Measurements from ENCODE around the gene PKD2L1. TPM values are rescaled to one million over a fixed set of nuclear protein-coding genes. Genes with fewer than 3 reads are reported as not detected.

The PKD2L1 gene

DNA sequence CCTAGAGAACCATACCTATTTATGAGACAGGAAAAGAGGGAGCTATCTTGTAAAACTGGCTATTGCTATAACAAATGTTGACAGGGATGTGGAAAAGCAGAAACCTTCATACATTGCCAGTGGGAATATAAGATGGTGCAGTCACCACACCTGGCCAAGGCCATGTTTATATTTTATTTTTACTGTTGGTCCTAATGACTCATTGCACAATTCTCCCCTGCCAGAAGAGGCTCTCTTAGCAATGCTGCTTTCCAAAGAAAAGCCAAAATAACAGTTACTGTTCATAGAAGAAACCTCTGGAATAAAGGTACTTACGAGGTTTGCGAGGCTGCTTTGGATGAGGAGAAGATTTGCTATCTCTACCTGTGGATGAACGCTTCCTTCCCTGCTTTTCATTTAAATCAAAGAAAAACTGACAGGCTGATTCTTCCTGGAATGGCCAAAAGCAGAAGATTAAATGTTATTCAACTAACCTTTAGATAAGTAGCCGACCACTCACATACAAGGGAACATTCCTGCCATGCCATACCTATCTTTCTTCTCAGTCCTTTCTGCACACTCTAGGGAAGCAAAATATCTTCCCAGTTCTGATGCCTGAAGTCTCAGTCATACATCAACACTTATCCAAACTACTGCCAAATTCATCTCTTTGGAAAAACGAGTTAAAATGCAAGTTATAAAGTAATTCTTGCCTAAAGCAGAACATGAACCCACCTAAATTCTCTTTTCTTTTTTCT lies 84.4 kb downstream of the PKD2L1 start:
- no peaks in the 10 kb centered on the region for H3K27me3 ChIP-seq (ENCODE audit: control insufficient read depth in 3 of 3, insufficient read depth in 3 of 3, low read depth in 1 of 3, low read length in 3 of 3)
- H2AFZ ChIP-seq (ENCODE audit: low read length): no peak overlapping the region
- no peak overlapping the region for H3K9ac ChIP-seq (ENCODE audit: low read depth, low read length, poor library complexity)
- H3K79me1 ChIP-seq (ENCODE audit: low read depth, low read length): peaks cover 2% of the 10 kb centered on the region
- no peak overlapping the region for H2BK120ac ChIP-seq (ENCODE audit: low read depth, low read length)
- no peaks in the 10 kb centered on the region for H3K4me1 ChIP-seq (ENCODE audit: control insufficient read depth in 2 of 2, insufficient read depth in 1 of 2, low read depth in 1 of 2, low read length in 2 of 2)
- no peak overlapping the region for H2AK5ac ChIP-seq (ENCODE audit: low read depth, low read length)
- H2BK15ac ChIP-seq (ENCODE audit: low read length): no peak overlapping the region
- H3K9me3 ChIP-seq (replicated peaks in 1 of 2; ENCODE audit: control insufficient read depth in 2 of 2, insufficient read depth in 1 of 2, low read depth in 1 of 2, low read length in 2 of 2): no peaks in the 10 kb centered on the region
- no peak overlapping the region for H2BK12ac ChIP-seq (ENCODE audit: low read length)
- H2BK5ac ChIP-seq (ENCODE audit: low read length): no peak overlapping the region
- no peak for DNase-seq (ENCODE audit: low spot score)
- H4K8ac ChIP-seq (ENCODE audit: low read depth, low read length): no peak overlapping the region
- H3K23ac ChIP-seq (ENCODE audit: low read depth, low read length, poor library complexity): no peak overlapping the region
- peaks cover 20 to 89% of the 10 kb centered on the region in 2 donors for H3K36me3 ChIP-seq (replicated peaks in 1 of 2; ENCODE audit: control insufficient read depth in 2 of 2, insufficient read depth in 2 of 2, low read length in 2 of 2)
- no peak overlapping the region for H3K4me2 ChIP-seq (ENCODE audit: insufficient read depth, low read length, poor library complexity, severe bottlenecking)
- H3K4ac ChIP-seq (ENCODE audit: low read length): no peak overlapping the region
- H3K27ac ChIP-seq (replicated peaks; ENCODE audit: low read length): no peak overlapping the region
- no peak overlapping the region for H3K4me3 ChIP-seq (ENCODE audit: low read length in 2 of 2)
- no peak overlapping the region for H3K18ac ChIP-seq (ENCODE audit: low read length)
- no CpG with 5 or more reads among the region's 5 CpGs for WGBS, 2 donors (ENCODE audit: extremely low coverage in 2 of 2, insufficient read length in 2 of 2, insufficient replicate concordance in 1 of 2)
- no peak overlapping the region for H4K91ac ChIP-seq (ENCODE audit: low read depth, low read length, poor library complexity)
- no peak overlapping the region for H3K14ac ChIP-seq (ENCODE audit: low read length)

GRCh38 chr10:100239851-100240250 lies 90.2 kb downstream of the PKD2L1 start:
- Histone ChIP-seq H3K4me1 (ENCODE audit: control insufficient read depth in 2 of 2, insufficient read depth in 1 of 2, low read depth in 1 of 2, low read length in 2 of 2) (no peaks in the 10 kb centered on the region), H3K4me2 (ENCODE audit: insufficient read depth, low read length, poor library complexity, severe bottlenecking) (no peak overlapping the region), H4K8ac (ENCODE audit: low read depth, low read length) (no peak overlapping the region), H2BK120ac (ENCODE audit: low read depth, low read length) (no peak overlapping the region), H3K79me1 (ENCODE audit: low read depth, low read length) (no peaks in the 10 kb centered on the region), H3K27me3 (ENCODE audit: control insufficient read depth in 3 of 3, insufficient read depth in 3 of 3, low read depth in 1 of 3, low read length in 3 of 3) (no peaks in the 10 kb centered on the region), H2BK15ac (ENCODE audit: low read length) (no peak overlapping the region), H2AFZ (ENCODE audit: low read length) (no peak overlapping the region), H3K14ac (ENCODE audit: low read length) (no peak overlapping the region), H3K27ac (replicated peaks; ENCODE audit: low read length) (no peak overlapping the region), H3K18ac (ENCODE audit: low read length) (no peak overlapping the region), H3K23ac (ENCODE audit: low read depth, low read length, poor library complexity) (no peak overlapping the region), H3K36me3 (replicated peaks in 1 of 2; ENCODE audit: control insufficient read depth in 2 of 2, insufficient read depth in 2 of 2, low read length in 2 of 2) (peaks cover 11 to 86% of the 10 kb centered on the region in 2 donors), H2AK5ac (ENCODE audit: low read depth, low read length) (no peak overlapping the region), H2BK5ac (ENCODE audit: low read length) (no peak overlapping the region), H3K4me3 (ENCODE audit: low read length in 2 of 2) (no peak overlapping the region), H3K9ac (ENCODE audit: low read depth, low read length, poor library complexity) (no peak overlapping the region), H2BK12ac (ENCODE audit: low read length) (no peak overlapping the region), H4K91ac (ENCODE audit: low read depth, low read length, poor library complexity) (no peak overlapping the region), H3K9me3 (replicated peaks in 1 of 2; ENCODE audit: control insufficient read depth in 2 of 2, insufficient read depth in 1 of 2, low read depth in 1 of 2, low read length in 2 of 2) (no peaks in the 10 kb centered on the region), H3K4ac (ENCODE audit: low read length) (no peak overlapping the region)
- no peak for DNase-seq (ENCODE audit: low spot score)
- WGBS, 2 donors (ENCODE audit: extremely low coverage in 2 of 2, insufficient read length in 2 of 2, insufficient replicate concordance in 1 of 2): no CpG with 5 or more reads among the region's 3 CpGs

GRCh38 chr10:100238429-100238828 lies 91.6 kb downstream of the PKD2L1 start:
- no peak overlapping the region for H3K9ac ChIP-seq (ENCODE audit: low read depth, low read length, poor library complexity)
- no peak for DNase-seq (ENCODE audit: low spot score)
- WGBS, 2 donors (ENCODE audit: extremely low coverage in 2 of 2, insufficient read length in 2 of 2, insufficient replicate concordance in 1 of 2): no CpG with 5 or more reads among the region's 7 CpGs
- H2AK5ac ChIP-seq (ENCODE audit: low read depth, low read length): no peak overlapping the region
- no peak overlapping the region for H3K4me2 ChIP-seq (ENCODE audit: insufficient read depth, low read length, poor library complexity, severe bottlenecking)
- H2AFZ ChIP-seq (ENCODE audit: low read length): no peak overlapping the region
- H3K4ac ChIP-seq (ENCODE audit: low read length): no peak overlapping the region
- no peak overlapping the region for H2BK15ac ChIP-seq (ENCODE audit: low read length)
- H4K8ac ChIP-seq (ENCODE audit: low read depth, low read length): no peak overlapping the region
- H3K27me3 ChIP-seq (ENCODE audit: control insufficient read depth in 3 of 3, insufficient read depth in 3 of 3, low read depth in 1 of 3, low read length in 3 of 3): no peaks in the 10 kb centered on the region
- H3K4me3 ChIP-seq (ENCODE audit: low read length in 2 of 2): no peak overlapping the region
- H2BK12ac ChIP-seq (ENCODE audit: low read length): no peak overlapping the region
- H2BK120ac ChIP-seq (ENCODE audit: low read depth, low read length): no peak overlapping the region
- H3K23ac ChIP-seq (ENCODE audit: low read depth, low read length, poor library complexity): no peak overlapping the region
- no peaks in the 10 kb centered on the region for H3K9me3 ChIP-seq (replicated peaks in 1 of 2; ENCODE audit: control insufficient read depth in 2 of 2, insufficient read depth in 1 of 2, low read depth in 1 of 2, low read length in 2 of 2)
- no peak overlapping the region for H2BK5ac ChIP-seq (ENCODE audit: low read length)
- H3K36me3 ChIP-seq (replicated peaks in 1 of 2; ENCODE audit: control insufficient read depth in 2 of 2, insufficient read depth in 2 of 2, low read length in 2 of 2): peaks cover 7 to 86% of the 10 kb centered on the region in 2 donors
- H3K79me1 ChIP-seq (ENCODE audit: low read depth, low read length): no peaks in the 10 kb centered on the region
- H3K4me1 ChIP-seq (ENCODE audit: control insufficient read depth in 2 of 2, insufficient read depth in 1 of 2, low read depth in 1 of 2, low read length in 2 of 2): no peaks in the 10 kb centered on the region
- no peak overlapping the region for H3K14ac ChIP-seq (ENCODE audit: low read length)
- no peak overlapping the region for H3K18ac ChIP-seq (ENCODE audit: low read length)
- H3K27ac ChIP-seq (replicated peaks; ENCODE audit: low read length): no peak overlapping the region
- H4K91ac ChIP-seq (ENCODE audit: low read depth, low read length, poor library complexity): no peak overlapping the region

Small RNA genes lying within 50 kb of the gene (small RNA-seq; reads per million reads assigned to genes)
- gene RNU6-422P (ENCODE audit: insufficient read depth): not detected

Measured in neuronal stem cell (in vitro differentiated cells).